GM19025 (cell line): ENCODE results near the gene FNBP1L.

Experiments
- ATAC-seq: cut with Tn5 transposase; IDR thresholded peaks from one replicate; pipeline ENCODE4 v1.9.1; 2021; ENCODE audit warnings: mild to moderate bottlenecking, low read depth, moderate library complexity; ENCODE audit not compliant: unreplicated experiment

The FNBP1L gene

DNA sequence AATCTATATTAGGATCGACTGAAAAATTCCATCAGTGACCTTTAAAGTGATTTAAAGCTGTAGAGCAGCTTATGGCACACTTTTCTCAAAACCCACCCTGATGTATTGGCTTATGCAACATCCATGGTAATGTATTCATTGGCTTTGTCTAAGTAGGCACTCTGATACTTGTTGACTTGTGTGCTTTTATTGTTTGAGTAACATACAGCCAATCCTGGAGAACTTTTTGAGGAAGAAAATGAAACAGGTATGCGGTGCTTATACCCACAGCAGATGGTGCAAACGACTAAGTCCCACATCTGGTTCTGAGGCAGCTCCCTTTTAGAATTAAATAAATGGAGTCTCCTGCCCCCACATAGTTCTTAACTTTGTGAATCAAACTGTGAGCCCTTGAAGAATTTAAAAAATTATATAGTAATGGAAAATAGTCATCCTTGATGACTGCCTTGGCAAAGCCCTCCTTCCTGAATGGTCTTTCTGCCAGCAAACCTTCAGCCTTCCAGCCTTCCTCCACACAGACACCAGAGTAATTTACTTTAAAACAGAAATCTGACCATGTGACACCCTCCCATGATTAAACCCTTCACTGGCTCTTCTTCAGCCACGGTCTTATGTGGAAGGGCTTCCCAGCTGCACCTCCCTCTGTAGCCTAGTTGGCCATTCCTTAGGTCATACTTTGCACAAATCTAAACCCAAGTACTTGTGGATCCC lies 117.7 kb downstream of the FNBP1L start:
- no peak for ATAC-seq

DNA sequence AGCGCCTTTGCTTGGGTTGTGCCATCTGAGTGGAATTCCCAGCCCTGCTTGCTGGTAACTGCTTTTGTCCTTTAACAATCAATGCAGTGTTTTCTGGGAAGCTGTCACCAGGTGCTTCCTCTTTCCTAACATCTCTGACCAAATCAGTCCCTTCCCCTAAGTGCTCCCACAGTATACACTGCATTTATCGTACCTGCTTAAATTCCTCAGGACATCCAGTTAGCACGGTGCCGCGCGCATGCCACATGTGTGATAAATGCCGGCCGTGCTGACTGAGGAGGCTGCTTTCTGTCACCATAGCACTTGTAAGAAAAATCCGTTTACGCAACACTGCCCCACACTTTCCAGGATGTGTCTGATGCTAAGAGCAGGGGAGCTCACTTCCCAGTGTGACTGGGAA lies 118.3 kb downstream of the FNBP1L start:
- ATAC-seq = no peak

DNA sequence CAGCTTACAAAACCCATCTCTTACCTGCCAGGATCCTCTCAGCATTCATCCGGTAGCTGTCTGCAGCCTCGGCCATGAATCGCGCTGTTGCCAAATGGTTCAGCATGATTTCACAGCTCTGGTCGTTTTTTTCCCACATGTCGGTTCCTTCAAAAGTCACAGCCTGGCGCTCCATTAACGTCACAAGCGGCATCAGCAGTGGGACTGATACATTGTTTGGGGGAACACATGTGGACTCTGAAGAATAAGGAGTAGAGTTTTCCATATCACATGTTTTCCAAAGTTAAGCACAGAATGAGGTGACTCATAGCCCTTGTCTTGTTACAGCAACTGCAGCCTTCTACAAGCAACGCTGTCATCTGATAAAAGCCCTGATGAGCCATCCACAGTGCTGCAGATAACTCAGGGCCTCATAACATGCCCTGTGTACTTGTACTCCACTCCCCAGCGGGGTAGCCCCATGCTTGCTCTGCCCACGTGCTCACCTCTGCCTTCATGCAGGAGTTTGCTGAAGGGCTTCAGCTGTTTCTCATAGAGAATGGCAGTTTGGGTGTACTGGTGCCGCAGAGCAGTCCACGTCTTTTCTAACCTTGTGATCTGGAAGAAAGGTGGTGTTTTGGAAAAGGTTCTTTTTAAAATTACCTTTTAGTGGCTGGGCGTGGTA lies 119.5 kb downstream of the FNBP1L start:
- ATAC-seq = no peak

DNA sequence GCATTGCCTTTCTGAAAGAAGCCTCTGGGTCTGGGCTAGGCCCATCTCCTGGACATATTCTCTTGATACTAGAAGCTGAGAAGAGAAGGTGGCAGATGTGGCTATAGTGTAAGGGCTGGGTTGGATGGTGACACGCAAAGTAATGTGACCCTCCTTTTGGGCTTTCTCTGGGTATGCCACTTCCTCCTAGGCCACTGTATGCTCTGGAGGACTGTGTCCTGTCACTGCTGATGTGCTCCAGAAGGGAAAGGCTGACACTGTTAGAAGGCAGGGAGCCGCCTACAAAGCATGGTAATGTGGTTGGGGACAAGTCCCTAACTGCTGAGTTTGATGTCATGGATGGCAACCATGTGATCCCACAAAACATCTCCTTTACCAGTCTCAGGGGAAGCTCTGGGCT lies 121.6 kb downstream of the FNBP1L start:
- no peak for ATAC-seq

DNA sequence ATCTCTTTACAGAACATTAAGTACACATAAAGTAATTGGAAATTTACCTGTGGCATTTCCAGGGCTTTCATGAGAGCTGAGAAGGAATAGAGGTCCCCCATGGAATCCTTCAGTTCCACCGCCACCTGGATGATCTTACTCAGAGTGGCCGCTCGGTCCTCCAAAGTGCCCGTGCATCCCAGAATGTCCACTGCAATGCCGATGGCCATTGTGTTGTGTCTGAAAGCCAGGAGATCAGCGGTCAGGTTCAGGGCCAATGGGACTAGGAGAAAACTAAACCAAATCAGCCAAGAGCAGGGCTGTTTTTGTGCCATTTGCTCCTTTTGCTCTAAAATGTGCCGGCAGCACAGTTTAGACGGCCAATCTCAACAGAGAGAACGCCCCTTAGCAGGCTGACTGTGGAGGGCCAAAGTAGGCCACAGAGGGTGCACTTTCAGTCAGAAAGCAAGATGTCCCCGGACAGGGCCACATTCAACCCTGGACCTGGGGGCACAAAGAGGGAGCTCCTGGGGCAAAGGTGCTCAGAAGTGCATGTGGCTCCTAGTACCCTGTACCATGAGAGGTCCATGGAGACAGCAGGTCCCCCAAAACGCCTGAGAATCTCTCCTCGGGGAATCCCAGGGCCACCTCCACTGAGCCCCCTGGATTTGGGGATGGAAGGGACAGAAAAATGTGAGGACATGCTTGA lies 123.8 kb downstream of the FNBP1L start:
- ATAC-seq = no peak

DNA sequence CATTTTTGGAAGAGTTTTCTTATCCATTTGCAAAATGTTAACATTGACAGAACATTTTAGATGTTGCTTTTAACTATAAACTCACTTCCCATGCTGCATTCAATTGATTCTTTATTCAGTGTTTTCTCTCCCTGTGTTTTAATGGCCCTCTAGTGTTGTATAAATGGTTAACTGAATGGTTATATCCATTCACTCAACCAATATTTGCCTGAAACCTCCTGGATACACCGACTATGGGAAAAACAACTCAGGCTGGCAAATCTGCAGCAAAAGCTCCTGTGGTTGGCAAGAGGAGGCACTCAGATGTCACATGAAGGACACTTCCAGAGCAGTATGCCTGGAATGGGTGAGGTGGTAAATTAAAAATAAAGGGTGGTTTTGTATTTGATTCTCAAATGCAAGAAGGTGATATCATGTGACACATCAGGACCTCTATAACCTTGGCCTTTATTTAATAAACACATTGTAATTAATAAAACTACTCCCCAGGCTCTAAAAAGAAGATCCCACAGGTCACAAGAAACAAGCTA lies 126.1 kb downstream of the FNBP1L start:
- ATAC-seq = no peak

DNA sequence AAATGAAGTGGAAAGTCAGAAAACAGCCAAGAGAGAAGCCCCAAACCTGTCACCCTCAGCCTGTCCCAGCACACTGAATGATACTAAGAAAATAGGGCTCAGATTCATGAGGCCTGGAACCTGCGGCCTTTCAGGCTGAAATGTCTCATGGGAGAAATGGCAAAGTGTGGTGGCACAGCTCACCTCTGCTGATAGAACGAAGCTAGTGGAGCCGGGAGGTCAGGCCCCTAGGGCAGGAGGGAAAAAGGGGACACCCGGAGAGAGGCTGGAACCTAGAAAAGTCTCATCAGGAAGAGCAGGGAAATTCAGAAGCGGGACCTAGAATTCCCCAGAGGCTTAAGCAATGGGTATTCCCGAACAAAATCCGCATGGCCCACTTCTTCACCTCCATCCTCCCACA lies 126.6 kb downstream of the FNBP1L start:
- no peak for ATAC-seq

DNA sequence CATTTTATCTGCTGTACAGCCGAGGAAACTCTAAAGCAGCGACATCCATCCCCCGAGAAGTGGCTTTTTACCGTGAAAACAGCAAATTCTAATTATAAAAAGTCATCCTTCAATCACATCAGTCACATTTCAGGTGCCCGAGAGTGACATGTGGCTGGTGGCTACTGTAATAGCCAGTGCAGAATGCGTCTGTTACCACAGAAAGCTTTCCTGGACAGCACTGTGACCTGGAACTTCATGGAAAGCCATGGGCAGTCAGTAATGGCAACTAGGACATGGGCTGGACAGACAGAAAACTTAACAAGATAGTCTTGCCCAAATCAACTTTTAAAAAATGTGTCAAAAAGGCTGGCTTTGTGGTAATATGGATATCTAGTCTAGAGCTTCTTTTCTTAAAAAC lies 127.1 kb downstream of the FNBP1L start:
- ATAC-seq = no peak

DNA sequence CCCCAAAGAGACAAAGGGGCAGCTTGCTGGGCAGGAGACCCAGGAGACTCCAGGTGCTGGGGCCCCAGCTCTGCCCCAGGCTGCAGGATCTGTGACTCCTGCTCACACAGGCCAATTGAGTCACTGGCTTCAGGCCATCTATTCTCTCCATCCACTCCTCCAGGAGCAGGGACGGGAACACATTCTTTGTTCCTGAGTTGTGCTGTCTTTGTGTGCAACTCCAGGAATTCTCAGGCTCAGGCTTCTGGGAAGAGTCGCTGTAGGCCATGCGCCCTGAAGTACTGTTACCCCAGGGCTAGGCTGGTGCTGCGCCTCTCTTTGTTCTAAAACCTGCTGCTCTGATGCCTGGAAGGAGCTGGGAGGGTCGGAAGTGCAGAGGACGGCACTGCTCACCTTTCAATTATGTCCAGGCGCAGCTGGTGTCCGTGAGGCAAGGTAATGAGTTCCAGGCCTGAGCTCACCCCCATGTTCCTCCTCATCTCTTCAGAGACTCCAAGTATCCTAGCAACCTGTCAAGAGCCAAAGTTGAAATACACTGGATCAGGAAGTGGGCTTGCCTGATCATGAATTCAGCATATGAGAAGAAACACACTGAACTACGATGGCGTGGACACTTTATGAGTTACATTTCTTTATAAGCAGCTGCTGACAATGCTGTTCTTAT lies 127.8 kb downstream of the FNBP1L start:
- no peak for ATAC-seq

DNA sequence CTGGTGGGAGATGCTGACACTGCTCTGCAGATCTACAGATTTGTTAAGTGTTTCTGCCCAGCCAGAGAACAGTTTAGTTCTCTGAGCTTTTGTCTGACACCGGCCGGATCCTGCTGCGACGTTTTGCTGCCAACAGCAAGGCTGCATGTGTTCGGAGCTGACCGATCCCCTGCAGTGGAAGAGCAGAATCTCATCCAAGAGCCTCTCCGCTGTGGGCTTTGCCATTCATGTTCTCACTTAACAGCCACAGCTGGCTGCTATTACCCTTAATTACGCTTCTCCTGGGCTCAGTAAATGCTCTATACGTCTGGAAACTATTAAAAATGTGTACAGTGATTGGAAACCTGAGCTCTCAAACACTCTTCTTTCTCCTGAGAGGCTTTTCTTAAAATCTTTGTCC lies 128.4 kb downstream of the FNBP1L start:
- ATAC-seq = no peak

DNA sequence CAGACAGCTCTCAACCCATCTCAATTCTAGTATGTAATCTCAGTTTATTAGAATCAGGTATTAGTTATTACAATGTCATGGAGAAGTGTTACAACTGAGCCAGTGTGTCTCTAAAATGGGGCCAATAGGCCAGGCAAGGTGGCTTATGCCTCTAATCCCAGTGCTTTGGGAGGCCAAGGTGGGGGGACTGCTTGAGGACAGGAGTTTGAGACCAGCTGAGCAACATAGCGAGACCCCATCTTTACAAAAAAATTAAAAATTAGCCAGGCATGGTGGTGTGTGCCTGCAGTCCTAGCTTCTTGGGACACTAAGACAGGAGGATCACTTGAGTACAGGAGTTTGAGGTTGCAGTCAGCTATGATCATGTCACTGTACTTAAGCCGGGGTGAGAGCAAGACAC lies 128.8 kb downstream of the FNBP1L start:
- no peak for ATAC-seq

DNA sequence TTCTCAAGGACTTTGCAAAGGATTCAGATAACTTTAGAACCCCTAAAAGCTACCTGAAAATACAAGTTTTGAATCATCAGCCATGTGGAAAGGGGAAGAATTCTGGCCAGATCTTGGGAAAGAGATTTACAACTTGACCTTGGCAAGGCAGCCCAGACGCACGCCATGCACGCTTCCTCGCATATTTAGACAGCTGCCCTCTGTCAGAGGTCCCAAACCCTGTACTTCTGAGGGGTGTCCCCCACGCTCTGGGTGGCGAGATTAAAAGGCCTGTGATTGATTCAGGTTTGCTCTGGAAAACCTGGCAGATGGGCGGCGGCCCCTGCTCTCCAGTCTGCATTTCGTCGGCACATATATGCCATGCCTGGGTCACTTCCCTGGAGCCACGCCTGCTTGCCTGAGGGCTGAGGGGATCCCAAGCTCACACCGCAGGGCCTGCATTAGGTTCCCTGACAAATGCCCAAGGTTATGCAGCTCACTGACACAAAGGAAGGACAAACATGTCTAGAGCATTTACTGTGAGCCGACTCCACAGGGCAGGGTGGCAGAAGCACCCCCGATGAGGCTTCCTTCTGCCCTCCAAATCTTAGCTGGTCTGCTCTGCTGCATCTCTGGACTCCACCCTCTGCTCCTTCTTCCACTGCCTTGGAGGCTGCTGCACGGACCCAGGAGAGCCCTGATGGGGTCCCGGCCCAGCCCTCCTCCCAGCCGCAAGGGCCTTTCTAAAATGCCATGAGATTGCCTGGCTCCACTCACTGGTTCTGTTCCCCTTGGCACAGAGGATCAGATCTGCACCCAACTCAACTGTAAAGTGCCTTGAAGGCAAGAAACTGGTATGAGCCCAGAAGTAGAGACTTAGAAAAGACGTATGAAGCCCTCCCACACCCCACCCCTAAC lies 129.9 kb downstream of the FNBP1L start:
- no peak for ATAC-seq

DNA sequence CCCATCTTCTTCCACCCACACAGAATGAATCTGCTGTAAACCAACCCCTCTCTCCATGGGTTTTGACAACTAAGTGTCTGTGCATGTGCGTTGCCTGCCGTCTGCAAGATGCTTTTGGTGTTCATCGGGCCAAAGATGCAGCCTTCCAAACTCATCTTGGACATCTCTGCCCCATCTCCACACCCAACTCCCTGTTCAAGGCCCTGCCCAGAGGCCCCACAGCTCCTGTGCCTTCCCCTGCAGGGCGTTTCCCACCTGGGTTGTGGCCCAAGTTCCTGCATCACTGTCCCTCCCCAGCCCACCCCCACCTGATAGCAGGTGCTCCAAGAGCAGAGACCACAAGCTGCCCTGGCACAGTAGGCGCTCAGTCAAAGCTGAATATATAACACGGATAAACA lies 130.5 kb downstream of the FNBP1L start:
- no peak for ATAC-seq

DNA sequence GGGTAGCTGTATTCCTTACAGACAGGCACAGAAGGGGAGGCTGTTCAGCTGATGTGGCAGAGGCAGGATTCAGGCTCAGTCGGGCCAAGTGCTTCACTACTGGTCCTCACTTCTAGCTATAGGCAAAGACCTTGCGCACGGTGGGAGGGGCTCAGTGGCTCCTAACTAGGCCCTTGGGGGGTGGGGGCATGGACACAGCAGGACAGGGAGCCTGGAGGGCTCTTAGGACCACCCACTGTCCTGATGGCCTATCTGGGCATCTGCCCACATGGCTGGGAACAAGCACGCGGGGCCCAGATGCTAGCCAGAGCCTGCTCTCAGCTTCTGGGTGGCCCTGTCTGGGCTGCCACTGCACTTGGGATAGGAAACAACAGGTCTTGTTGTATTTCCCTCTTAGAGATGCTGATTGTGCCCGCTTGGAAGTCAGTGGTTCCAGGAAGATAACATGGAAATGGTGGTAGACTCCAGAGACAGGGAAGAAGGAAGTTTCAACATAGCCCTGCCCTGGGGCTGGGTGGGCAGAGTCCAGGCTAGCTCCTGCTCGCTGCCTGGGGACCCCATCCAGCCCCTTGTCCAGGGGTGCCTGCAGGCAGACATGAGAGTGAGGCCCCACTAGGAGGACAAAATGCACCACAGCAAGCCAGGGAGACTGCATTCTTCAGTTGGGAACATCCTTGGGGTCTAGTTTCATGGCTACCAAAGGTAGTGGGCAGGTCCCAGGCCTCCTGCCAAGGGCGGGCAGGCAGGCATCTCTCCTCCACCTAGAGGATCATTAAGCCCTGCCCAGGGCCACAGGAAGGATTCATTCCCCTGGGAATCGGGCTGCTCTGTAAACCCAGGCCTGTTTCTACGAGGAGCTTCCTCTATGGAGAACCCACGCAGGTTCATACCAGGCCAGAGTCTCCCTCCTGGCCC lies 131.2 kb downstream of the FNBP1L start:
- no peak for ATAC-seq

DNA sequence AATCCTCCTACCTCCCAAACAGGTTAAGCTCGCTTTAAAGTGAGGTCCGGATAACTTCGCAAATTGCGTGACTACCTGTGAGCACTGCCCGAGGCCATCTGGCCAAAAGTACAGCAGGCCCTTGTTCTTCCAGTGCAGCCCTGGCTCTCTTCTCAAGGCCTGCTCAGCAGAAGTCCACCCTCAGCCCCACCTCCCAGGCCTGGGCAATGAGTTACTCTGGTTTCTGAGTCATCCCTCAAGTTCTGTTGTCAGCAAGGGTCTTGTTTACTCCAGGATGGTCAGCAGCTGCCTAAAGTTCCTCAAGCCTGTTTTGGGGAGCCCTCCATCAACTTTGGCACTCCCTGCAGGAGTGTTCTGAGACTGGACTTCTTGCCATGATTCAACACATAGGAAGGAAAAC lies 132.0 kb downstream of the FNBP1L start:
- ATAC-seq = no peak

DNA sequence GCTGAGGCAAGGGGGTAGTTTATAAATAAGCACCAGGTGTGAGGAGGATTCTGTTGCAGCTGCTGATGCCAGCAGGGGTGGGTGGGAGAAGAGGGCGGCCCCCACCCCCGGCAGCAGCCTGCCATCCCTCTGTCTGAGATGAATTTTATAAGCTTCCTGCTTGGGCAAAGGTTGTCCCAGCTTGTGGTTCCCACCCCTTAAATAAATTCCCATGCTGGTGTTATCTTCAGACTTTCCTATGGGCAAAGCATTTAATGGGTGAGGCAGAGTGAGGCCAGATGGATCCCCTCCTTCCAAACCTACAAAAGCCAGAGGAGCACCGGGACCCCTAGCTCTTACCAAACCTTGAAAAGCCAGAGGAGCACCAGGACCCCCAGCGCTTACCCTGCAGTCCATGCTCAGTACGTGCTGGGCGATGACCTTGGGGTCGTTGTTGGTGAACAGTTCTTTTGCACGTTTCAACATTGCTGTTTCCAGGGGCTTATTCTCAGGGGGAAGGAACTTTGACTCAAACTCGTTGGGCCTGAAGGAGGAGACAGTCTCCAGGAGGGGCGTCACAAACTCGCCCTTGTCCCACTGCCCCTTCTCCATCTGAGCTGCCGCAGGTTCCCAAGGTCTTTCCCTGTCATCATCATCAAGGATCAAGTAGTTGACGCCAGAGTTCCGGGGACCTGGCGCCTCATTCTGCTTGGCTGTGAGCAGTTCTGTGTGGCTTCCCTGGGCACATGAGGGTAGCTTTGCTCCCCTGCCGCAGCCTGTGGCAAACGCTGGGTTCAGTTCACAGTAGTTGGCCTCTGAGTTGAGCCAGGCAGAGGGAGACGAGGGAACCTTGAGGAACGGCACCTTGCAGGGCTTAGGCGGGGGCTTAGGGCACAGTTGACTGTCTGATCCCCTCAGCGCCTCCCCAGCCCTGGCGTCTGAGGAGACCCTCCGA lies 134.3 kb downstream of the FNBP1L start:
- ATAC-seq = no peak

DNA sequence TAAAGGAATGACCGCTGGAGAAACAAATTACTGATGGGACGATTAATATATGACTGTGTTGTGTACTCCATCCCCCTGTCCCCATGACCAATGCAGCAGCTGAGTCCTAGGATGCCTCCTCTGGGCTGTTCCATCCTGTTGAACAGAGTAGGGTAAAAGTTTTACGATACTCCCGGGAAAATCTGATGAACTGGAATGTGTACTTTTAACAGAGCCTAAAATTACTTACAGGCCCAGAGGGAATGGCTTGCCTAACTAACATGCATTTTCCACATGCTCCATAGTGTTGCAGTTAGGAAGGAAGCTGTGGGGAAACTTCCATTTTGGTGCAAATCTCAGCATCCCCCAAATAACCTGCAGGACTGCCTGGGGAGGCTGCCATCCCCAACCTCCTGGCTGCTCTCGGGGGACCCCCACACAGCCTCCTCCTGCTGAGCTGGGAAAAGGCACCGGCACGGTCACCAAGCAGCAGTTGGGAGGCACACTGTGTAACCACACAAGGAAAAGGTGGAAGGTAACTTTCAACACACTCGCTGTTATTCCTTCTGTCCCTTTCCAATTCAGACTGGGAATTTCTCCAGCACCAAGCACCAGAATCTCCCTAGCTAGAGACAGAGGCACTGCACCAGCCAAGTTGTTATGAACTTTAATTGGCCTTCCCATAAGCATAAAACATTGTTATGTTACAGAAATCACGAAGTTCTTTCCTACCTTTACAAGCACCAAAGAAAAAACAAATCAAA lies 136.5 kb downstream of the FNBP1L start:
- ATAC-seq = no peak
